SK-N-SH (cell line): ENCODE results near the gene NMNAT1. TPM values are rescaled to one million over a fixed set of nuclear protein-coding genes. Genes with fewer than 3 reads are reported as not detected.

Source experiments
- CTCF ChIA-PET: fragments of 300-600, 350-600 bp; formaldehyde crosslinking; extraction: SDS; loops from one replicate; lab custom pipeline; 2021; lab: Yijun Ruan, JAX
- POLR2A ChIA-PET: fragments of 350-600 bp; sonication (Branson Sonifier 250); formaldehyde crosslinking; extraction: SDS; loops from one replicate; lab custom pipeline; 2020; ENCODE audit warnings: antibody characterized with exemption, inconsistent platforms; lab: Yijun Ruan, JAX
- DNase-seq: peaks from one replicate; pipeline ENCODE4 v3.0.0; 2012
- H2AFZ ChIP-seq: fragments of 200-600 bp; sonication (generic); 2 replicates; pipeline ENCODE4 v1.8.1; 2016; ENCODE audit warnings: antibody characterized with exemption, mild to moderate bottlenecking, low read depth
- H3F3A ChIP-seq: fragments of 200-600 bp; sonication (generic); replicated peaks from 2 replicates; pipeline ENCODE3; 2016; ENCODE audit warnings: antibody characterized with exemption, mild to moderate bottlenecking; ENCODE audit not compliant: insufficient read depth
- H3K27ac ChIP-seq, 2 experiments: fragments of 200-500 bp in 1 of 2; fragments of 200-600 bp in 1 of 2; sonication (Bioruptor generic) in 1 of 2; sonication (generic), shearing (Covaris generic) in 1 of 2; 2 replicates each; pipeline versions ENCODE4 v1.5.1 to v1.6.1; 2014 to 2016; ENCODE audit warnings: low read depth in 2 of 2, inconsistent platforms in 1 of 2, low read length in 1 of 2, mild to moderate bottlenecking in 1 of 2, mixed read lengths in 1 of 2
- H3K27me3 ChIP-seq: fragments of 200-600 bp; sonication (generic), shearing (Covaris generic); 2 replicates; pipeline ENCODE4 v1.6.1; 2016; ENCODE audit warnings: mixed run types; ENCODE audit not compliant: insufficient read depth
- H3K36me3 ChIP-seq, 2 experiments: fragments of 200-500 bp in 1 of 2; fragments of 200-600 bp in 1 of 2; sonication (Bioruptor generic) in 1 of 2; sonication (generic) in 1 of 2; replicated peaks in 1 of 2; 2 replicates each; pipeline versions ENCODE3 to v1.5.1; 2014 to 2016; ENCODE audit warnings: low read length in 1 of 2, mild to moderate bottlenecking in 1 of 2; ENCODE audit not compliant: insufficient read depth in 2 of 2, control insufficient read depth in 1 of 2
- H3K4me1 ChIP-seq, 2 experiments: fragments of 200-500 bp in 1 of 2; fragments of 200-600 bp in 1 of 2; sonication (Bioruptor generic) in 1 of 2; sonication (generic), shearing (Covaris generic) in 1 of 2; 2 replicates each; pipeline versions ENCODE4 v1.5.1 to v1.6.1; 2014 to 2016; ENCODE audit warnings: low read depth in 1 of 2, low read length in 1 of 2, mixed run types in 1 of 2; ENCODE audit not compliant: insufficient read depth in 2 of 2, control insufficient read depth in 1 of 2
- H3K4me2 ChIP-seq: fragments of 200-600 bp; sonication (generic), shearing (Covaris generic); 2 replicates; pipeline ENCODE4 v1.6.1; 2017; ENCODE audit warnings: mixed run types
- H3K4me3 ChIP-seq, 2 experiments: fragments of 200-500 bp in 1 of 2; fragments of 200-600 bp in 1 of 2; sonication (Bioruptor generic) in 1 of 2; sonication (generic), shearing (Covaris generic) in 1 of 2; 2 replicates each; pipeline versions ENCODE4 v1.5.1 to v1.8.1; 2014 to 2016; ENCODE audit warnings: low read depth in 2 of 2, inconsistent platforms in 1 of 2, low read length in 1 of 2, mild to moderate bottlenecking in 1 of 2, mixed read lengths in 1 of 2, moderate library complexity in 1 of 2
- H3K79me2 ChIP-seq: fragments of 200-600 bp; sonication (generic); 2 replicates; pipeline ENCODE4 v1.8.1; 2017; ENCODE audit warnings: mild to moderate bottlenecking; ENCODE audit not compliant: insufficient read depth
- H3K9ac ChIP-seq: fragments of 200-600 bp; sonication (generic); 2 replicates; pipeline ENCODE4 v1.6.1; 2017; ENCODE audit warnings: mixed run types
- H3K9me2 ChIP-seq: fragments of 200-600 bp; sonication (generic); 2 replicates; pipeline ENCODE4 v1.6.1; 2017; ENCODE audit warnings: mixed run types
- H3K9me3 ChIP-seq: fragments of 200-600 bp; sonication (generic); 2 replicates; pipeline ENCODE4 v1.6.1; 2017; ENCODE audit warnings: mixed run types, mild to moderate bottlenecking, moderate library complexity
- H4K20me1 ChIP-seq: fragments of 200-600 bp; sonication (generic); 2 replicates; pipeline ENCODE4 v1.6.1; 2017; ENCODE audit warnings: mild to moderate bottlenecking, mixed run types; ENCODE audit not compliant: insufficient read depth
- ELF1 ChIP-seq: IDR thresholded peaks from 2 replicates; pipeline ENCODE4 v1.4.0; 2012
- GATA2 ChIP-seq: sonication (generic); formaldehyde crosslinking; IDR thresholded peaks from 2 replicates; pipeline ENCODE4 v1.5.0; 2020; ENCODE audit warnings: mild to moderate bottlenecking, missing genetic modification reagents
- JUND ChIP-seq: IDR thresholded peaks from 2 replicates; pipeline ENCODE4 v1.4.0; 2012
- MXI1 ChIP-seq: IDR thresholded peaks from 2 replicates; pipeline ENCODE4 v1.6.1; 2012; ENCODE audit warnings: mild to moderate bottlenecking, low read depth, low read length, improper control_type of control experiment
- NFIC ChIP-seq: IDR thresholded peaks from 2 replicates; pipeline ENCODE4 v1.4.0; 2012; ENCODE audit warnings: borderline replicate concordance
- NRF1 ChIP-seq: IDR thresholded peaks from 2 replicates; pipeline ENCODE4 v1.6.1; 2012; ENCODE audit warnings: low read depth, mild to moderate bottlenecking, low read length
- POLR2AphosphoS5 ChIP-seq: IDR thresholded peaks from 2 replicates; pipeline ENCODE4 v1.6.1; 2012; ENCODE audit warnings: low read depth, low read length
- RCOR1 ChIP-seq: fragments of 150-350 bp; IDR thresholded peaks from 2 replicates; pipeline ENCODE4 v1.6.1; 2017; ENCODE audit warnings: antibody characterized with exemption, low read length
- TAF1 ChIP-seq: IDR thresholded peaks from 2 replicates; pipeline ENCODE4 v1.6.1; 2012; ENCODE audit warnings: low read depth, mild to moderate bottlenecking, low read length, moderate library complexity, borderline replicate concordance
- WGBS: methylation state at CpG from one replicate; pipeline ENCODE4 v1.1.6; 2017; ENCODE audit warnings: low lambda C conversion rate; 5-methylcytosine and 5-hydroxymethylcytosine counted together
- polyA plus RNA-seq, 3 experiments: library from polyadenylated mRNA; depleted of rRNA; stranded (reverse); fragments of >200 nt; gene quantifications; 2 replicates each; pipeline ENCODE4 v1.2.3, GENCODE V29; 2012
- TF ChIP-seq, protein P1 (sequence below): IDR thresholded peaks from 2 replicates; pipeline ENCODE4 v1.4.0; 2012; ENCODE audit warnings: low read depth, borderline replicate concordance
- TF ChIP-seq, protein P2 (sequence below): fragments of 150-350 bp; IDR thresholded peaks from 2 replicates; pipeline ENCODE4 v1.6.1; 2016; ENCODE audit warnings: mild to moderate bottlenecking, low read depth, low read length
- TF ChIP-seq, protein P3 (sequence below): fragments of 200-600 bp; sonication (generic); IDR thresholded peaks from 2 replicates; pipeline ENCODE4 v1.6.1; 2017; ENCODE audit warnings: antibody characterized with exemption, mild to moderate bottlenecking, moderate library complexity
- TF ChIP-seq, protein P4 (sequence below): fragments of 150-350 bp; IDR thresholded peaks from 2 replicates; pipeline ENCODE4 v1.6.1; 2017; ENCODE audit warnings: antibody characterized with exemption, low read length, low read depth, borderline replicate concordance
- TF ChIP-seq, protein P5 (sequence below): IDR thresholded peaks from 2 replicates; pipeline ENCODE4; 2012

The NMNAT1 gene
- polyA plus RNA-seq, 1 of the 3 experiments (the other 2 are of a cell fraction), result 7.0 TPM

DNA sequence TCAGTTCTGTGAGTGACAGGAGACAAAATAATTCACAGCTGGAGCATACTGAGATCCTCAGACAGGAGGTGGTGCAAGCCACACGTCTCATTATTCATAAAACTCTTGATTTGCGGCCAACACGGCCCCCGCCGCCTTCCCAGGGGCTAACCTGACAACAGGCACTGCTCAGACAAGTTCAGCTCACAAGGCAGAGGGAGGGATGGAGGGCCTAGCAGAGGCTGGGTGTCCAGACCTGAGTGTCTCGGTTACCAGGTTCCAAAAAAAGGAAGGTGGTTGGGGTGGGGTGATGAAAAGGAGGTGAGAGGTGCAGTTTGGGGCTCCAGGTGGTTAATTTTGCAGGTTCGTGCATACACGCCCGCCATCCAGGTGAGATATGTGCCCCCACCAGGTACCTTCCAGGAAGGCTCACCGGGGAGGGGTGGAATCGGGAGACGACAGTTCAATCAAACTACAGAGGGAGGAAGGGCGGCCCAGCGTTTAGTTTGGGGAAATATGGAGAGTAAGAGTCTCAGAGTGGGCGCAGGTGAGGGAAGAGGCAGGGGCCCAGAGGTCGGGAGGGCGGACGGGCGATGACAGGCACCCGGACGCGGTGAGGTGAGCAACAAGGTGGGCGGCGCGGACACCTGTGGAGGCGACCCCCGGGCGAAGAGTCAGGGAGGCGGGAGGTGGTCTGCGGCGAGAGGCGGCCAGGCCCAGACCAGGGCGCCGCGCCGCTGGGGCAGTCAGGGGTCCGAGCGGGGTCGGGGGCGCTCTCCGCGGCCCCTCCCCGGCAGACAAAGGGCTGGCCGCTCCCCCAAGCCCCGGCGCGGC, 33.8 kb upstream of the NMNAT1 start:
- Histone ChIP-seq H3K27ac (peak overlapping the region in 1 of 2 experiments; percentile 39; a peak in 2 of 4 replicates), H3K9me3 (no peaks in the 10 kb centered on the region), H3F3A (peaks cover 12% of the 10 kb centered on the region), H3K27me3 (no peaks in the 10 kb centered on the region), H3K4me1 (peaks cover 4 to 10% of the 10 kb centered on the region in 2 experiments; a peak in 2 of 4 replicates), H4K20me1 (0 out of 2 replicates have a peak, but pooled peaks cover 2% of the 10 kb centered on the region), H3K4me3 (peak overlapping the region; percentile 71 to 97), H3K79me2 (peaks cover 31% of the 10 kb centered on the region), H2AFZ (peak overlapping the region; percentile 68; the same call in 1 of the 2 replicates), H3K36me3 (no peaks in the 10 kb centered on the region), H3K9me2 (no peaks in the 10 kb centered on the region), H3K9ac (peak overlapping the region; percentile 87), H3K4me2 (peak overlapping the region; percentile 97)
- CTCF ChIA-PET, result interaction anchor here (0.9 kb wide), 1 partner anchor 41 kb away, joined by 3 read pairs; no protein-coding TSS in a partner anchor
- WGBS, result 9% methylated on average over 21 of the region's 47 CpGs
- DNase-seq, result no peak
- TF ChIP-seq, protein P1, sequence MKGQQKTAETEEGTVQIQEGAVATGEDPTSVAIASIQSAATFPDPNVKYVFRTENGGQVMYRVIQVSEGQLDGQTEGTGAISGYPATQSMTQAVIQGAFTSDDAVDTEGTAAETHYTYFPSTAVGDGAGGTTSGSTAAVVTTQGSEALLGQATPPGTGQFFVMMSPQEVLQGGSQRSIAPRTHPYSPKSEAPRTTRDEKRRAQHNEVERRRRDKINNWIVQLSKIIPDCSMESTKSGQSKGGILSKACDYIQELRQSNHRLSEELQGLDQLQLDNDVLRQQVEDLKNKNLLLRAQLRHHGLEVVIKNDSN, result no peak
- TF ChIP-seq NRF1 (no peak), JUND (no peak), POLR2AphosphoS5 (no peak), MXI1 (0 out of 2 replicates have a peak, but pooled peaks have one; percentile 8), NFIC (no peak), RCOR1 (no peak), ELF1 (no peak), TAF1 (no peak), GATA2 (CRISPR knock-in tag) (no peak)
- TF ChIP-seq, protein P2, sequence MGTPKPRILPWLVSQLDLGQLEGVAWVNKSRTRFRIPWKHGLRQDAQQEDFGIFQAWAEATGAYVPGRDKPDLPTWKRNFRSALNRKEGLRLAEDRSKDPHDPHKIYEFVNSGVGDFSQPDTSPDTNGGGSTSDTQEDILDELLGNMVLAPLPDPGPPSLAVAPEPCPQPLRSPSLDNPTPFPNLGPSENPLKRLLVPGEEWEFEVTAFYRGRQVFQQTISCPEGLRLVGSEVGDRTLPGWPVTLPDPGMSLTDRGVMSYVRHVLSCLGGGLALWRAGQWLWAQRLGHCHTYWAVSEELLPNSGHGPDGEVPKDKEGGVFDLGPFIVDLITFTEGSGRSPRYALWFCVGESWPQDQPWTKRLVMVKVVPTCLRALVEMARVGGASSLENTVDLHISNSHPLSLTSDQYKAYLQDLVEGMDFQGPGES, result no peak
- TF ChIP-seq, protein P3, sequence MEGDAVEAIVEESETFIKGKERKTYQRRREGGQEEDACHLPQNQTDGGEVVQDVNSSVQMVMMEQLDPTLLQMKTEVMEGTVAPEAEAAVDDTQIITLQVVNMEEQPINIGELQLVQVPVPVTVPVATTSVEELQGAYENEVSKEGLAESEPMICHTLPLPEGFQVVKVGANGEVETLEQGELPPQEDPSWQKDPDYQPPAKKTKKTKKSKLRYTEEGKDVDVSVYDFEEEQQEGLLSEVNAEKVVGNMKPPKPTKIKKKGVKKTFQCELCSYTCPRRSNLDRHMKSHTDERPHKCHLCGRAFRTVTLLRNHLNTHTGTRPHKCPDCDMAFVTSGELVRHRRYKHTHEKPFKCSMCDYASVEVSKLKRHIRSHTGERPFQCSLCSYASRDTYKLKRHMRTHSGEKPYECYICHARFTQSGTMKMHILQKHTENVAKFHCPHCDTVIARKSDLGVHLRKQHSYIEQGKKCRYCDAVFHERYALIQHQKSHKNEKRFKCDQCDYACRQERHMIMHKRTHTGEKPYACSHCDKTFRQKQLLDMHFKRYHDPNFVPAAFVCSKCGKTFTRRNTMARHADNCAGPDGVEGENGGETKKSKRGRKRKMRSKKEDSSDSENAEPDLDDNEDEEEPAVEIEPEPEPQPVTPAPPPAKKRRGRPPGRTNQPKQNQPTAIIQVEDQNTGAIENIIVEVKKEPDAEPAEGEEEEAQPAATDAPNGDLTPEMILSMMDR, result no peak
- TF ChIP-seq, protein P4, sequence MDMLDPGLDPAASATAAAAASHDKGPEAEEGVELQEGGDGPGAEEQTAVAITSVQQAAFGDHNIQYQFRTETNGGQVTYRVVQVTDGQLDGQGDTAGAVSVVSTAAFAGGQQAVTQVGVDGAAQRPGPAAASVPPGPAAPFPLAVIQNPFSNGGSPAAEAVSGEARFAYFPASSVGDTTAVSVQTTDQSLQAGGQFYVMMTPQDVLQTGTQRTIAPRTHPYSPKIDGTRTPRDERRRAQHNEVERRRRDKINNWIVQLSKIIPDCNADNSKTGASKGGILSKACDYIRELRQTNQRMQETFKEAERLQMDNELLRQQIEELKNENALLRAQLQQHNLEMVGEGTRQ, result no peak
- TF ChIP-seq, protein P5, sequence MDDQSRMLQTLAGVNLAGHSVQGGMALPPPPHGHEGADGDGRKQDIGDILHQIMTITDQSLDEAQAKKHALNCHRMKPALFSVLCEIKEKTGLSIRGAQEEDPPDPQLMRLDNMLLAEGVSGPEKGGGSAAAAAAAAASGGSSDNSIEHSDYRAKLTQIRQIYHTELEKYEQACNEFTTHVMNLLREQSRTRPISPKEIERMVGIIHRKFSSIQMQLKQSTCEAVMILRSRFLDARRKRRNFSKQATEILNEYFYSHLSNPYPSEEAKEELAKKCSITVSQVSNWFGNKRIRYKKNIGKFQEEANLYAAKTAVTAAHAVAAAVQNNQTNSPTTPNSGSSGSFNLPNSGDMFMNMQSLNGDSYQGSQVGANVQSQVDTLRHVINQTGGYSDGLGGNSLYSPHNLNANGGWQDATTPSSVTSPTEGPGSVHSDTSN, result peak; percentile 53; the same call in 1 of the 2 replicates
- POLR2A ChIA-PET, result no interaction called here
